ENCODE results near the gene KLHL29. TPM values are rescaled to one million over a fixed set of nuclear protein-coding genes. Genes with fewer than 3 reads are reported as not detected.

Gene KLHL29
- total and polyA plus RNA-seq, 2 experiments from 2014 or later, result 1.5 to 6.5 TPM

- no peak for TF ChIP-seq ZNF114 (CRISPR knock-in tag; IDR thresholded peaks at IDR 0.05)
- no peak for TF ChIP-seq NANOG (IDR thresholded peaks at IDR 0.05; ENCODE audit: borderline replicate concordance)
- no peak for TF ChIP-seq CTCF (conservative IDR thresholded peaks at IDR 0.05; ENCODE audit: low read depth in 2 of 2)
- TF ChIP-seq POLR2AphosphoS5 (IDR thresholded peaks at IDR 0.05; ENCODE audit: low read depth), result no peak
- no peak for TF ChIP-seq STAT1 (IDR thresholded peaks at IDR 0.05; ENCODE audit: unreplicated experiment)
- TF ChIP-seq EZH2 (IDR thresholded peaks at IDR 0.05; ENCODE audit: low read depth, unreplicated experiment), result no peak
- TF ChIP-seq, protein P1, sequence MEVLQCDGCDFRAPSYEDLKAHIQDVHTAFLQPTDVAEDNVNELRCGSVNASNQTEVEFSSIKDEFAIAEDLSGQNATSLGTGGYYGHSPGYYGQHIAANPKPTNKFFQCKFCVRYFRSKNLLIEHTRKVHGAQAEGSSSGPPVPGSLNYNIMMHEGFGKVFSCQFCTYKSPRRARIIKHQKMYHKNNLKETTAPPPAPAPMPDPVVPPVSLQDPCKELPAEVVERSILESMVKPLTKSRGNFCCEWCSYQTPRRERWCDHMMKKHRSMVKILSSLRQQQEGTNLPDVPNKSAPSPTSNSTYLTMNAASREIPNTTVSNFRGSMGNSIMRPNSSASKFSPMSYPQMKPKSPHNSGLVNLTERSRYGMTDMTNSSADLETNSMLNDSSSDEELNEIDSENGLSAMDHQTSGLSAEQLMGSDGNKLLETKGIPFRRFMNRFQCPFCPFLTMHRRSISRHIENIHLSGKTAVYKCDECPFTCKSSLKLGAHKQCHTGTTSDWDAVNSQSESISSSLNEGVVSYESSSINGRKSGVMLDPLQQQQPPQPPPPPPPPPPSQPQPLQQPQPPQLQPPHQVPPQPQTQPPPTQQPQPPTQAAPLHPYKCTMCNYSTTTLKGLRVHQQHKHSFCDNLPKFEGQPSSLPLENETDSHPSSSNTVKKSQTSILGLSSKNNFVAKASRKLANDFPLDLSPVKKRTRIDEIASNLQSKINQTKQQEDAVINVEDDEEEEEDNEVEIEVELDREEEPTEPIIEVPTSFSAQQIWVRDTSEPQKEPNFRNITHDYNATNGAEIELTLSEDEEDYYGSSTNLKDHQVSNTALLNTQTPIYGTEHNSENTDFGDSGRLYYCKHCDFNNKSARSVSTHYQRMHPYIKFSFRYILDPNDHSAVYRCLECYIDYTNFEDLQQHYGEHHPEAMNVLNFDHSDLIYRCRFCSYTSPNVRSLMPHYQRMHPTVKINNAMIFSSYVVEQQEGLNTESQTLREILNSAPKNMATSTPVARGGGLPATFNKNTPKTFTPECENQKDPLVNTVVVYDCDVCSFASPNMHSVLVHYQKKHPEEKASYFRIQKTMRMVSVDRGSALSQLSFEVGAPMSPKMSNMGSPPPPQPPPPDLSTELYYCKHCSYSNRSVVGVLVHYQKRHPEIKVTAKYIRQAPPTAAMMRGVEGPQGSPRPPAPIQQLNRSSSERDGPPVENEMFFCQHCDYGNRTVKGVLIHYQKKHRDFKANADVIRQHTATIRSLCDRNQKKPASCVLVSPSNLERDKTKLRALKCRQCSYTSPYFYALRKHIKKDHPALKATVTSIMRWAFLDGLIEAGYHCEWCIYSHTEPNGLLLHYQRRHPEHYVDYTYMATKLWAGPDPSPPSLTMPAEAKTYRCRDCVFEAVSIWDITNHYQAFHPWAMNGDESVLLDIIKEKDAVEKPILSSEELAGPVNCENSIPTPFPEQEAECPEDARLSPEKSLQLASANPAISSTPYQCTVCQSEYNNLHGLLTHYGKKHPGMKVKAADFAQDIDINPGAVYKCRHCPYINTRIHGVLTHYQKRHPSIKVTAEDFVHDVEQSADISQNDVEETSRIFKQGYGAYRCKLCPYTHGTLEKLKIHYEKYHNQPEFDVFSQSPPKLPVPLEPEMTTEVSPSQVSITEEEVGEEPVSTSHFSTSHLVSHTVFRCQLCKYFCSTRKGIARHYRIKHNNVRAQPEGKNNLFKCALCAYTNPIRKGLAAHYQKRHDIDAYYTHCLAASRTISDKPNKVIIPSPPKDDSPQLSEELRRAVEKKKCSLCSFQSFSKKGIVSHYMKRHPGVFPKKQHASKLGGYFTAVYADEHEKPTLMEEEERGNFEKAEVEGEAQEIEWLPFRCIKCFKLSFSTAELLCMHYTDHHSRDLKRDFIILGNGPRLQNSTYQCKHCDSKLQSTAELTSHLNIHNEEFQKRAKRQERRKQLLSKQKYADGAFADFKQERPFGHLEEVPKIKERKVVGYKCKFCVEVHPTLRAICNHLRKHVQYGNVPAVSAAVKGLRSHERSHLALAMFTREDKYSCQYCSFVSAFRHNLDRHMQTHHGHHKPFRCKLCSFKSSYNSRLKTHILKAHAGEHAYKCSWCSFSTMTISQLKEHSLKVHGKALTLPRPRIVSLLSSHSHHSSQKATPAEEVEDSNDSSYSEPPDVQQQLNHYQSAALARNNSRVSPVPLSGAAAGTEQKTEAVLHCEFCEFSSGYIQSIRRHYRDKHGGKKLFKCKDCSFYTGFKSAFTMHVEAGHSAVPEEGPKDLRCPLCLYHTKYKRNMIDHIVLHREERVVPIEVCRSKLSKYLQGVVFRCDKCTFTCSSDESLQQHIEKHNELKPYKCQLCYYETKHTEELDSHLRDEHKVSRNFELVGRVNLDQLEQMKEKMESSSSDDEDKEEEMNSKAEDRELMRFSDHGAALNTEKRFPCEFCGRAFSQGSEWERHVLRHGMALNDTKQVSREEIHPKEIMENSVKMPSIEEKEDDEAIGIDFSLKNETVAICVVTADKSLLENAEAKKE (CRISPR knock-in tag; IDR thresholded peaks at IDR 0.05), result no peak
- no peak for TF ChIP-seq JUNB (IDR thresholded peaks at IDR 0.05; ENCODE audit: unreplicated experiment)
- TF ChIP-seq ZNF331 (CRISPR knock-in tag; IDR thresholded peaks at IDR 0.05; ENCODE audit: low read depth), result no peak
- no peak for TF ChIP-seq CREB1 (CRISPR knock-in tag; IDR thresholded peaks at IDR 0.05; ENCODE audit: low read depth)
- no peak for TF ChIP-seq ETS1 (IDR thresholded peaks at IDR 0.05)
- no peak for TF ChIP-seq EZH2phosphoT487 (IDR thresholded peaks at IDR 0.05; ENCODE audit: unreplicated experiment)
- TF ChIP-seq REST (IDR thresholded peaks at IDR 0.05; ENCODE audit: unreplicated experiment), result no peak
- Histone ChIP-seq H2AFZ (no peak overlapping the region), H3K4me1 (ENCODE audit: insufficient read depth) (peaks cover 3% of the 10 kb centered on the region; the same call in 1 of the 2 replicates), H3K36me3 (ENCODE audit: insufficient read depth) (no peaks in the 10 kb centered on the region), H3K27me3 (ENCODE audit: insufficient read depth) (no peaks in the 10 kb centered on the region), H3K4me3 (no peak overlapping the region), H3K9me2 (ENCODE audit: insufficient read depth) (peaks cover 6% of the 10 kb centered on the region; the same call in 1 of the 2 replicates), H3K4me2 (no peak overlapping the region), H3K79me2 (replicated peaks; ENCODE audit: insufficient read depth) (no peaks in the 10 kb centered on the region), H3K27ac (ENCODE audit: low read depth) (no peak overlapping the region), H3F3A (replicated peaks; ENCODE audit: low read depth) (no peaks in the 10 kb centered on the region), H4K20me1 (replicated peaks; ENCODE audit: insufficient read depth) (no peaks in the 10 kb centered on the region)
- no peaks in the 10 kb centered on the region for H3K36me3 Mint-ChIP-seq (ENCODE audit: low read depth)
- peaks cover 5% of the 10 kb centered on the region for H3K27me3 Mint-ChIP-seq (ENCODE audit: insufficient read depth, low read depth, poor library complexity)
- no peak for ATAC-seq
- no peak overlapping the region for H3K4me3 Mint-ChIP-seq
- no peaks in the 10 kb centered on the region for H3K9me3 Mint-ChIP-seq
- no peak overlapping the region for H3K27ac Mint-ChIP-seq
- no peak for DNase-seq (ENCODE audit: low spot score)
- peaks cover 19% of the 10 kb centered on the region for H3K4me1 Mint-ChIP-seq
Observed at GRCh38 chr2:23504591-23504990, 119.6 kb downstream of the KLHL29 start.
